A673 (cell line): Measurements from ENCODE around the gene RSPH3.

ENCODE experiments used
- EZH2 ChIP-seq: fragments of 200-600 bp; sonication (generic); IDR thresholded peaks from 2 replicates; pipeline ENCODE4 v1.6.1; 2017; ENCODE audit warnings: borderline replicate concordance, low read depth, mild to moderate bottlenecking, mixed read lengths, antibody characterized with exemption, low read length; ENCODE audit not compliant: poor library complexity, severe bottlenecking
- TF ChIP-seq, protein P1 (sequence below): fragments of 300-800, 200-600 bp; sonication (generic); conservative IDR thresholded peaks from 2 replicates; pipeline ENCODE4 v1.5.1; 2017; ENCODE audit warnings: low read depth, mild to moderate bottlenecking, antibody characterized with exemption, low read length, moderate library complexity, mixed read lengths

DNA sequence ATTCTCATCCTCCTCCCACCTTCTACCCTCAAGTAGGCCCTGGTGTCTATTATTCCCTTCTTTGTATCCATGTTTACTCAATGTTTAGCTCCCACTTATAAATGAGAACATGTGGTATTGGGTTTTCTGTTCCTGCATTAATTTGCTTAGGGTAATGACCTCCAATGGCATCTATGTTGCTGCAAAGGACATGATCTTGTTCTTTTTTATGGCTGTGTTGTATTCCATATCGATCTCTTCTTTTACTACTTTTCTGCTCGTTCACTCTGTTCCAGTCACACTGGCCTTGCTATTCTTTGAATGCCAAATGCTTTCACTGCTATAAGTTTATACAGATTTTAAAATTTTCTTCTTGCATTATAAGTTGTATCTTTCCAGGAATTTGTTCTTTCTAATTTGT, 57.7 kb downstream of the RSPH3 start:
- TF ChIP-seq, protein P1, sequence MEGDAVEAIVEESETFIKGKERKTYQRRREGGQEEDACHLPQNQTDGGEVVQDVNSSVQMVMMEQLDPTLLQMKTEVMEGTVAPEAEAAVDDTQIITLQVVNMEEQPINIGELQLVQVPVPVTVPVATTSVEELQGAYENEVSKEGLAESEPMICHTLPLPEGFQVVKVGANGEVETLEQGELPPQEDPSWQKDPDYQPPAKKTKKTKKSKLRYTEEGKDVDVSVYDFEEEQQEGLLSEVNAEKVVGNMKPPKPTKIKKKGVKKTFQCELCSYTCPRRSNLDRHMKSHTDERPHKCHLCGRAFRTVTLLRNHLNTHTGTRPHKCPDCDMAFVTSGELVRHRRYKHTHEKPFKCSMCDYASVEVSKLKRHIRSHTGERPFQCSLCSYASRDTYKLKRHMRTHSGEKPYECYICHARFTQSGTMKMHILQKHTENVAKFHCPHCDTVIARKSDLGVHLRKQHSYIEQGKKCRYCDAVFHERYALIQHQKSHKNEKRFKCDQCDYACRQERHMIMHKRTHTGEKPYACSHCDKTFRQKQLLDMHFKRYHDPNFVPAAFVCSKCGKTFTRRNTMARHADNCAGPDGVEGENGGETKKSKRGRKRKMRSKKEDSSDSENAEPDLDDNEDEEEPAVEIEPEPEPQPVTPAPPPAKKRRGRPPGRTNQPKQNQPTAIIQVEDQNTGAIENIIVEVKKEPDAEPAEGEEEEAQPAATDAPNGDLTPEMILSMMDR: no peak
- TF ChIP-seq EZH2: no peak
